ENCODE measurements around the gene EMC9.
"Not testable (repeated sequence)": the region's sequence is repeated elsewhere in the genome, so short reads cannot be mapped to it uniquely, and the experiment has no call there.

EMC9 gene

DNA sequence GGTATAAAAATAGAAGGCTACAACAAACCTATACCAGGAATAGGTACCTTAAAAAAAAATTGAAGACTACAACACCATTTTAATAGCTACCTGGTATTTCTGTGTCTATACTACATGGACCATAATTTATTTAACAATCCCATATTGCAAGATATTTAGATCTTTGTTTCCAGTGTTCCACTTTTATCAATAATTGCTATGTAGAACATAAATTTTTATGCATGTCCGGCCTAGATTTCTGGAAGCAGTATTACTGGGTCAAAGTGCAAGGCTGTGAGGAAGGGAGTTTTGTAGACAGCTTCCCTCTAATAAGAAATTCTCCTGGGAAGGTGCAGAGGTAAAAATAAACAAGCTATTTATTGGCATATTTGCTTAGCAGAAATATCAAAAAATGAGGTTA lies 30.9 kb downstream of the EMC9 start:
- in situ Hi-C loops (cut with MboI; ENCODE audit: low sequenced_read_pairs): no loop called here

DNA sequence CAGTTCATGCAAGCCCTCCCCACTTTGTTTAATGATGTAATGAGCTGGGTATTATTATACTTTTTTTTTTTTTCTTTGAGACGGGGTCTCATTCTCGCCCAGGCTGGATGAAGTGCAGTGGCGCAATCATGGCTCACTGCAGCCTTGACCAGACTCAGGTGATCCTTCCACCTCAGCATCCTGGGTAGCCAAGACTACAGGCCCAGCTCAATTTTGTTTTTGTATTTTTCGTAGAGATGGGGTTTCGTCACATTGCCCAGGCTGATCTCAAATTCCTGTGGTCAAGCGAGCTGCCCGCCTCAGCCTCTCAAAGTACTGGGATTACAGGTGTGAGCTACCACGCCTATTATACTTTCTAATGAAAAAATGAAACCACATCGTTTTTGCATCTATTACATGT lies 31.3 kb downstream of the EMC9 start:
- in situ Hi-C loops (cut with MboI; ENCODE audit: low sequenced_read_pairs): no loop called here

DNA sequence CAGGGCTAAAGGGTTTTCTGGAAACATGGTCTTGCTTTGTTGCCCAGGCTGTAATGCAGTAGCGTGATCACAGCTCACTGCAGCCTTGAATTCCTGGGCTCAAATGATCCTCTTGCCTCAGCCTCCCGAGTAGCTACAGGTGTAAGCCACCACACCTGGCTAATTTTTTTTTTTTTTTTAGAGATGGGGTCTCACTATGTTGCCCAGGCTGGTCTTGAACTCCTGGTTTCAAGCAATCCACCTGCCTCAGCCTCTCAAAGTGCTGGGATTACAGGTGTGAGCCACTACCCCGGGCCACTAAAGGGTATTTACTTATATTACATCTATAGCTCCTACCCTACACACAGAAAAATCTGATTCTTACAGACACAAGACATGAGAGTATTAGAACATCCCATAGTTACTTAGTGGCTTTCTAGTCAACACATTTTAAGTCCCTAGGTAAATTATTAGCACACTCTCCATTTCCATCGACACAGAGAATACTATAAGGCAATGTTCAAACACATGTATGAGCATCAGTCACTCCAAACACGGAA lies 33.0 kb downstream of the EMC9 start:
- in situ Hi-C loops (cut with MboI; ENCODE audit: low sequenced_read_pairs): no loop called here

DNA sequence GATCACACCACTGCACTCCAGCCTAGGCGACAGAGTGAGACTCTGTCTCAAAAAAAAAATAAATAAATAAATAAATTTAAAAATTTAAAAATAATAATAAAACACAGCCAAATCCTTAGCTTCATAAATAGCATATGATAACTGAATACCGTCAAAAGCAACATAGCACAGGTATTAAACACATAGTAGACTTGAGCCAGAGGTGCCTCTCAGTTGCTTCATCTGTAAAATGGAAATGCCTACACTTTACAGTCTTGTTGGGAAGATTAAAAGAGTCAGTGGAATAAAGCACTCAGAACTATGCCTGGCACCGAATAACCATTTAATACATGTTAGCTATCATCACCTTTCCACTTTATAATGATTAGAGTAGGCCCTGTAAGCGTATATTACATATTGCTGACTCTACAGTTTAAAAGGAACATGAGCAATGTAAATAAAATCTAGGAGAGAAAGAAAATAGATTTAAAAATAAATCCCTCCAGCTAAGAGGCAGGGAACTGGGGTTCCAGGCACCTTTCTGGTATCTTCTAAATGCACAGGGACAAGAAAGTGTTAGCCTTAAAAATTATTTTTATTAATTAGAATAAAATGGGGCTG lies 34.6 kb downstream of the EMC9 start:
- in situ Hi-C loops (cut with MboI; ENCODE audit: low sequenced_read_pairs): no loop called here

DNA sequence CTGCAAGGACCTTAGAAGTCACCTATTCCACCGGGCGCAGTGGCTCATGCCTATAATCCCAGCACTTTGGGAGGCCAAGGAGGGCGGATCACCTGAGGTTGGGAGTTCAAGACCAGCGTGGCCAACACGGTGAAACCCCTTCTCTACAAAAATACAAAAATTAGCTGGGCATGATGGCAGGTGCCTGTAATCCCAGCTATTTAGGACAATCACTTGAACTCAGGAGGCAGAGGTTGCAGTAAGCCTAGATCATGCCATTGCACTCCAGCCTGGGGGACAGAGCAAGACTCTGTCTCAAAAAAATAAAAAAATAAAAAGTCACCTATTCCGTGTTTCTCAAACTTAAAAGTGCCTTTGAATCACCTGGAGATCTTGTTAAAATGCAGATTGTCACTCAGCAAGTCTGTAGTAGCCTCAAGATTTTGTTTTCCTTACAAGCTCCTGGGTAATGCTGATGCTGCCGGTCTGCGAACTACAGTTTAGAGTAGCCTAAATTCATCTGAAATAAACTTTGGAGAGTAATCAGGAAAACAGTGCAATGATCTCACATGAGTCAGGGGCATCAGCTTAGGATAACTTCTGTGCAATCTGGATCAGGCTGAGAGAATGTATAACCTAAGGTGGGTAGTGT lies 35.7 kb downstream of the EMC9 start:
- in situ Hi-C loops (cut with MboI; ENCODE audit: low sequenced_read_pairs): not testable (repeated sequence)

DNA sequence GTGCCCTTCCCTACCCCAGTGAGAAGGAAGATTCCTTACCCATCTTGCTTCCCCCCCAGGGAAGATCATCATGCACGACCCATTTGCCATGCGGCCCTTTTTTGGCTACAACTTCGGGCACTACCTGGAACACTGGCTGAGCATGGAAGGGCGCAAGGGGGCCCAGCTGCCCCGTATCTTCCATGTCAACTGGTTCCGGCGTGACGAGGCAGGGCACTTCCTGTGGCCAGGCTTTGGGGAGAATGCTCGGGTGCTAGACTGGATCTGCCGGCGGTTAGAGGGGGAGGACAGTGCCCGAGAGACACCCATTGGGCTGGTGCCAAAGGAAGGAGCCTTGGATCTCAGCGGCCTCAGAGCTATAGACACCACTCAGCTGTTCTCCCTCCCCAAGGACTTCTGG lies 37.9 kb downstream of the EMC9 start:
- in situ Hi-C loops (cut with MboI; ENCODE audit: low sequenced_read_pairs): no loop called here

DNA sequence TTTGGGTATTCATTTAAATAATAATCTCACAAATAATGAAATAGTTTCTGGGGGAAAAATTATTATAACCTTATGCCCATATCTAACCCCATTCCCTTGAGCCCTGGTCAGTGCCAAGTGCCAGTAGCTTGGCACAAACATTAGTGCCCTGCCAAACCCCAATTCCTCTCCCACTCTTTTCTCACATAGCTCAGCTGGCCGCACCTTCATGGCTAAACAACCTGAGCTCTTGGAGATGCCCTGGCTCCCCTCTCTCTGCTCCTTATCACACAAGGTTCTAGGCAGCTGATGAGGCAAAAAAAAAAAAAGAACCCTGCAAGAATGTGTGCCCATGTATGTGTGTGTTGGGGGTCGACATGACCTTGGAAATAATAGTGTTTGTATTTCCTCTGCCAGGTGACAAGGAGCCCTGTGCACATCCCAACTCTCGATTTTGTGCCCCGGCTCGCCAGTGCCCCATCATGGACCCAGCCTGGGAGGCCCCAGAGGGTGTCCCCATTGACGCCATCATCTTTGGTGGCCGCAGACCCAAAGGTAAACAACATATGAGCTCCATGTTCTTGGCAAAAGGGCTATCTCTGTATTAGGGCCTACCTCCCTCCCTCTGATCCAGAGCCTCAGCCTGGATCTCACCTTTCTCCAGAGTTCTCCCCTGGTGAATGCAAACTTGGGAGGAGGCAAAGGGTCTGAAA lies 38.9 kb downstream of the EMC9 start:
- in situ Hi-C loops (cut with MboI; ENCODE audit: low sequenced_read_pairs): no loop called here

DNA sequence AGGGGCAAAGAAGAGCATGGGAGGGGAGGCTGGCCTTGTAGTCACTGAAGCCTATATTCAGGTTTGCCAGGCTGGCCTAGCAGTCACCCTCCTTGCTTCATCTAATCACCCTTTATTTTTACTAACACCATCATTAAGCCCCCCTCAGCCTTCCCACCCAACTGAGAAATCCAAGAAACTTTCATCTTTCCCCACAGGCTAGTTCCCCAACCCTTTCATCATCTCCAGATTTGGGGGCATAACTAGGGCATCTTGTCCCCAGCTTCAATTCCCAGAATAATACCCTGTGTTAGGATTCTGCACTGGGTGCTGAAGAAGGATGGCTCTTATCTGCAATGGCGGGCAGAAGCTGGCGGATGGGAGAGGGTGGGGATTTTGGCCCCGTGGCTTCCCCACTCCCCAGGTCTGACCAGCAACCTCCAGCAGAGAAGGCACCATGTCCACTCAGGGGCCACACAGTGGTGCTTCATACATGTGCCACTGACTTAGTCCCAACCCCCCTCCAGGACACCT lies 40.4 kb downstream of the EMC9 start:
- in situ Hi-C loops (cut with MboI; ENCODE audit: low sequenced_read_pairs): no loop called here

DNA sequence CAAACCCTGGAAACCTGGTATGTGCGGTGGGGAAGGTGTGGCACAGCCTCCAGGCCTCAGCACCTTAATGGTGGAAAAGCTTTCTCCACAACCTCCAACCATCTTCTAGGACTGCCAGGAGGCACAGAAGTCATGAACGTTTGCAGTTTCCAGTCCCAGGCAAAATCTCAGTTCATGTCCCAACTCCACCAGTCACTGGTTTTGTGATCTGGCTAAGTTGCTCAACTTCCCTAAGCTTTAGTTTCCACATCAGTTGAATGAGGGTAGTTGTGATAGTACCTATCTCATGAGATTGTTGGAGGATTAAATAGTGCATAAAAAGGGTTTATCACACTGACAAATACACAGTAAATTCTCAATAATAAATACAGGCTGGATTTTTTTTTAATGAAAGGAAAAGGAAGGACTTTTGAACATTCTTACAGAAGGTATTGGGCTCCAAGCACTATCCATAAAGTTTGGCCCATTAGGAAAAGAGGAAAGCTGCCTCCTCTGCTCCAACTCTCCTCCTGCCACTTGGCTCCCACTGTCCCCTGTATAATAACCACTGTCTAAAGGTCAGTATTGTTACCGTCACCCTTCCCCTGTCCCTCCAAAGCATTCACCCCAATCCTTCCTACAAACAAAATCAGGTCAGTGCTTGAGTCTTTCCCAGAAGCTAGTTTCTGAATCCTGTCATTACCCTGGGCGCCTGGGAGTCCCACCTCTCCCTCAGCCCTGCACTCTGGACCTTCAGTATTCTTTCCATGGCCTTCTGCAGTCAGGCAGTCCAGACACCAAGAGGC lies 41.0 kb downstream of the EMC9 start:
- in situ Hi-C loops (cut with MboI; ENCODE audit: low sequenced_read_pairs): no loop called here

DNA sequence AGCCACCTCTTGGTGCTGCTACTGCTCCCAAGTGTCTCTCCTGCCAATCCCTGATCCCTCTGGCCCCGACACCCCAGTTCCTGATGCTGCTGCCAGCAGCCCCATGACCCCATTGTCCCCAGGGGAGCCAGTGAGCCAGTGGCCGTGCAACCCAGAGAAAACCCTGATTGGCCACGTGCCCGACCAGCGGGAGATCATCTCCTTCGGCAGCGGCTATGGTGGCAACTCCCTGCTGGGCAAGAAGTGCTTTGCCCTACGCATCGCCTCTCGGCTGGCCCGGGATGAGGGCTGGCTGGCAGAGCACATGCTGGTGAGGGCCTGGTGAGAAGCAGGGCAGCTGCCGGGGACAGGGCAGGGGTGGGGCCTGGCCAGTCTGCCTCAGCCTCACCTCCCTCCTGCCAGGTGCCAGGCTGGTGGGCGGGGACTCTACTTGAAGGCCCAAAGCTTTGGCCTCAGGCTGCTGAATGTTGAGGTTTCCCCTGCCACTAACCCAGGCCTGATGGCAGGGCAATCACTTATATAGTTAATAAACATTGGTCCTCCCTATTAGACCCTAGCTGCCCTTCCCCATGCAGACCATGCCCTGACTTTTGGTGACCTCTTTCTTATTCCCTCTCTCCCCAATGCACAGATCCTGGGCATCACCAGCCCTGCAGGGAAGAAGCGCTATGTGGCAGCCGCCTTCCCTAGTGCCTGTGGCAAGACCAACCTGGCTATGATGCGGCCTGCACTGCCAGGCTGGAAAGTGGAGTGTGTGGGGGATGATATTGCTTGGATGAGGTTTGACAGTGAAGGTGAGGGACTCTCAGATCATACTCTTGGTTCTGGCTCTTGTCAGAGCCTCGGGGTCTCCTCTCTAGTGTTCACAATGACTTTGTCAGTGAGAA lies 42.2 kb downstream of the EMC9 start:
- in situ Hi-C loops (cut with MboI; ENCODE audit: low sequenced_read_pairs): no loop called here

DNA sequence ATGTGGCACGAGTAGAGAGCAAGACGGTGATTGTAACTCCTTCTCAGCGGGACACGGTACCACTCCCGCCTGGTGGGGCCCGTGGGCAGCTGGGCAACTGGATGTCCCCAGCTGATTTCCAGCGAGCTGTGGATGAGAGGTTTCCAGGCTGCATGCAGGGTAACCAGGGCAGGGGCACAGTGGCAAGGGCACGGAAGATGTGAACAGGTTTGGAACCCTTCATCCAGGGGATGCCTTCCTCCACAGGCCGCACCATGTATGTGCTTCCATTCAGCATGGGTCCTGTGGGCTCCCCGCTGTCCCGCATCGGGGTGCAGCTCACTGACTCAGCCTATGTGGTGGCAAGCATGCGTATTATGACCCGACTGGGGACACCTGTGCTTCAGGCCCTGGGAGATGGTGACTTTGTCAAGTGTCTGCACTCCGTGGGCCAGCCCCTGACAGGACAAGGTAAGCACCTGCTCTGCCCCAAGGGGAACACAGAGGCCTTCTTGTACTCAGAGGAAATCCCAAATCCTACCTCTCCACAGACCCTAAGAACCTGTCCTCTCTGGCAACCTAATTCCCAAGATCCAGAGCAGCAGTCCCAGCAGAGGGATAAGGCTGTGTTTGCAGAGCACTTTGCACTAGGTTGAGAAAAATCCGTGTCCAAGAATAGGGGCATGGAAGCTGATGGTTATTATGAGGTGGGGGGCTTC lies 43.0 kb downstream of the EMC9 start:
- in situ Hi-C loops (cut with MboI; ENCODE audit: low sequenced_read_pairs): no loop called here

DNA sequence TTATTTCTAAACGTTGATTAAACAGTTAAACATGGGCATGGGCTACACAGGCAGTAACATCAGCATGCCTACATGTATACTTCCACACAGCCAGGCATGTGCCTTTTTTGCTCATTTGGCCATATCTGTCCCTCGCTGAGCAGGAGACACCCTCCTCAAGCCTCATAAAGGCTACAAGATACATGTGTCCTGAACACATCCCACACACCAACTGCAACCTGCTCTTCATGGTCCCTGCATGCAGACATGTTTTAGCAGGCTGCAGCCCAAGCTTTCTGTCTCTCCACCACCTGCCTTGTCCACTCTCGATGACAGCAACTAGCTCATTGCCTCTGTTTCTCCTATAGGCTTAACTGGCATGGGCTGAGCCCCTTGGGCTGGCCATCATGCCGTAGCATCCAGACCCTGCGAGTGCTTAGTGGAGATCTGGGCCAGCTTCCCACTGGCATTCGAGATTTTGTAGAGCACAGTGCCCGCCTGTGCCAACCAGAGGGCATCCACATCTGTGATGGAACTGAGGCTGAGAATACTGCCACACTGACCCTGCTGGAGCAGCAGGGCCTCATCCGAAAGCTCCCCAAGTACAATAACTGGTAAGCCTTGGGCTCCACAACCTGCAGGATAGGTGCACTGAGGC lies 44.7 kb downstream of the EMC9 start:
- in situ Hi-C loops (cut with MboI; ENCODE audit: low sequenced_read_pairs): no loop called here

DNA sequence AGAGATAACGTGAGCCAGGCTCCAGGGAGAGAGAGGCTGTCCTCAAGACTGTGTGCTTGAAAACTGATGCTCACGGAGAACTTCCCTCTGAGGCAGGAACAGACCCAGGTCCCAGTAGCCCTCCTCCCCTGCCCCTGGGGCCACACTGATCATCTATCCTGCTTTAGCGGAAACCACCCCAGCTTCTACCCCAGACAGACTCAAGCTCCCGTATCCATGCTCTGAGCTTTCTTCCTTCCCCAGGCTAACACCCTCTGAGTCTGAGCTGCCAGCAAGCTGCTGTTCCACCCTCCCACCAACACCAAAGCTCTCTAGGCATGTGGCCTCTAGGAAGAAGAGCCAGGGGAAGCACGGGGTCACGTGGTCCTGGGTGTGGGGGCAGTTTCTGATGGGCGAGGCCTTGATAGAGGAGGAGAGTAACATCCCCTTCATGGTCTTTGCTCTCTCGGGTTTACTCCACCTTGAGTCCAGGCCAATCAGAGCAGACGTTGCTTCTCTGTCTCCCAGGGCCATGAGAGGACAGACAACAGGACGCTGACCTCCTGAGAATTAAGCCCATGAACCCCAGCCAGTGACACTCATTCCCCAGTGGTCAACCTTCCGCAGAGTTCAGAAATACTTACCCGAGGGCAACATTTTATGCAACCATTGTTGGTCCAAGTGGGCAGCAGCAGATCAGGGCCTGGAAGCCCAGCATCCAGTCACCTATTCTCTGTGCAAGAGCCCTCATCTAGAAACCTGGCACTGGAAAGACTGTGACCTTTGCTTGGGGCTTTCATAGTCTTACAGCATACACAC lies 45.9 kb downstream of the EMC9 start:
- in situ Hi-C loops (cut with MboI; ENCODE audit: low sequenced_read_pairs): no loop called here

DNA sequence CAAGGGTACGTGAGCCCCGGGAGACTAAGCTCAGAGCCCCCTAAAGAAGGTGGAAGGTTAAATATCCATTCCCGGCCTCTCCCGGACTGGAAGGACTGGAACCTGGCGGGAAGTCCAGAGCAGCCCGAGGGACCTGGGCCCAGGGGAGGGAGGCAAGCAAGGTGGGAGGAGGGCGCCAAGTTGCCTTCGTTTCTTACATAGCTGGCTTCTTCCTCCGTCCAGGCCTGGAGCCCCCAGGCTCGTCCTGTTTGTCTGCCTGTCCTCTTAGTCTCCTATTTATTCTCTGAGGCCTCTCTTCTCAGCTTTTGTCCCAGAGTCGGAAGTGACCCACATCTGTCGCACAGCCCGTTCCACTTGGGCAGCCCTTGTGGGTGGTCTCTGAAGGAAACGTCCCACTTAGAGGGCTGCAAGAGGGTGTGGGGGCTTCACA lies 46.5 kb downstream of the EMC9 start:
- in situ Hi-C loops (cut with MboI; ENCODE audit: low sequenced_read_pairs): loop anchor here (5.0 kb wide), 1 partner anchor 38 kb away; no protein-coding TSS in a partner anchor

DNA sequence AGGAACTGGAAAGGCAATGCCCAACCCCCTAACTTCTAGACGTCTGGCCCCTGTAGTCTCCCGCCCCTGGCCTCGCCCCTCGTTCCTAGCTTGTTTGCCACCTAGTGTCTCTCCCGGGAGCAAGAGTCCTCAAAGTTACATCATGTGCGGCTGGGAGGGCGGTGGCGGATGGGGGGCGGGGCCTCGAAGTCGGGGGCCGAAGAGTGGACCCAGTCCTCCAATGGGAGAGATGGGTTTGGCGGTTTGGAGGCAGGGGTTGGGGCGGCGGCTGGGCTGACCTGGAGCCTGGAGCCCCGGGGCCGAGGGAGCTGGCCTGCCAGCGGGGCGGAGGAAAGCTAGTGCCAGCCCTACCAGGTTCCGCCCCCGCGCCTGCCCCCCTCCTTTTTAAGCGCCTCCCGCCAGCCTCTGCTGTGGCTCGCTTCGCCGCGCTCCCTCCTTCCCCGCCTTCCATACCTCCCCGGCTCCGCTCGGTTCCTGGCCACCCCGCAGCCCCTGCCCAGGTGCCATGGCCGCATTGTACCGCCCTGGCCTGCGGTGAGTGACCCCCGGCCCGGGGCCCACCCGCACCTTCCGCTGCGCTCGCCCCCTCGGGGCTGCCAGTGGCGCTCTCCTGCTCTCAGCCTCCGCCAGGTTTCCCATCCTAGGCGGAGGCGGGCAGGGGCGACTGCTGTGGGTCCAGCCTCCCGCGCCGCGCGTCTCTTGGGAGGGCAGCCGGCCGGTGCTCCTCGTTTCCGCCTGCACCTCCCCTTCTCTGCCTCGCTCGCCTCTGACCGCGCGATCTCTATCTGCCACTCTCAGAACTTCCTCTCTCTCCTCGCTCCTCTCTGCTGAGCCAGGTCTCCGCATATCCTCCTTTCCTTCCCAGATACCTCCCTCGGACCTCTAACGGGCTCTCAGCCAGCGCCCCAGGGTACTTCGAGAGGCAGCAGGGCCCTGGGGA lies 47.2 kb downstream of the EMC9 start, which contains the start of gene PCK2:
PCK2 (plus strand) TSS at position 411 of the 940 bp plus-strand sequence; CDS start at position 506, 95 bp downstream.
- in situ Hi-C loops (cut with MboI; ENCODE audit: low sequenced_read_pairs): loop anchor here (5.0 kb wide), 1 partner anchor 37 kb away; no protein-coding TSS in a partner anchor

DNA sequence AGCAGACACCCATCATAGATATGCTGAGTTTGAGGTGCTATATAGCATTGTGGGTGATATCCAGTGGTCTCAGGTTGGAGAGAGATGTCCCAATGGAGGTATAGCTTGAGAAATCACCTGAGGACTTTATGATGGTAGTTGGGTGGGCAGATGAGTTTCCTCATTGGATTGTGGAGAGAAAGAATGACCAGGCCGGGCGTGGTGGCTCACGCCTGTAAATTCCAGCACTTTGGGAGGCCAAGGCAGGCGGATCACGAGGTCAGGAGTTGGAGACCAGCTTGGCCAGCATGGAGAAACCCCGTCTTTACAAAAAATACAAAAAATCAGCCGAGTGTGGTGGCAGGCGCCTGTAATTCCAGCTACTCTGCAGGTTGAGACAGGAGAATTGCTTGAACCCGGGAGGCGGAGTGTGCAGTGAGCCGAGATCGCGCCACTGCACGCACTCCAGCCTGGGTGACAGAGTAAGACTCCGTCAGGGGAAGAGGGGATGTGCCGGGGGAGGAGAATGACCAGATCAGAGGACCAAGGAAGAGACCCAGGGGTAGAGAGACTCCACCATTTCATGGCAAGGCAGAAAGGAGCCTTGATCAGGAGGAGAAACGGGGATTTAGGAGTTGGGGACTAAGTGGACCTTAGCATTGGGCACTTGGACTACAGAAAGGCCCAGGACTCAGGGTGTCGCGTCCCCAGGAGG lies 48.0 kb downstream of the EMC9 start:
- in situ Hi-C loops (cut with MboI; ENCODE audit: low sequenced_read_pairs): loop anchor here (5.0 kb wide), 1 partner anchor 36 kb away; no protein-coding TSS in a partner anchor

Measured in HL-60/S4 (cell line).